NCI-H128 (cell line): ENCODE measurements around the gene ANK2.

Experiments used
- DNase-seq: peaks from one replicate; lab custom pipeline; 2025; ENCODE audit not compliant: unreplicated experiment; lab: John Stamatoyannopoulos, UW

ANK2 gene

GRCh38 chr4:113389160-113389559, 339.7 kb downstream of the ANK2 start:
- no peak for DNase-seq

- no peak for DNase-seq
Observed at GRCh38 chr4:113390850-113391249, 341.4 kb downstream of the ANK2 start.

GRCh38 chr4:113394108-113394729, 344.8 kb downstream of the ANK2 start:
- no peak for DNase-seq

GRCh38 chr4:113394730-113395530, 345.5 kb downstream of the ANK2 start:
- DNase-seq: peak; percentile 25

- DNase-seq: no peak
Observed at GRCh38 chr4:113397114-113397701, 347.8 kb downstream of the ANK2 start.

- no peak for DNase-seq
Observed at GRCh38 chr4:113398441-113399143, 349.1 kb downstream of the ANK2 start.

- no peak for DNase-seq
Observed at GRCh38 chr4:113404167-113404571, 354.7 kb downstream of the ANK2 start.

- DNase-seq: no peak
Observed at GRCh38 chr4:113404841-113405240, 355.4 kb downstream of the ANK2 start.

- no peak for DNase-seq
Observed at GRCh38 chr4:113405874-113406722, 356.6 kb downstream of the ANK2 start.

- DNase-seq: no peak
Observed at GRCh38 chr4:113406723-113407016, 357.2 kb downstream of the ANK2 start.

GRCh38 chr4:113407409-113407808, 358.0 kb downstream of the ANK2 start:
- DNase-seq: no peak

- no peak for DNase-seq
Observed at GRCh38 chr4:113409181-113409580, 359.7 kb downstream of the ANK2 start.

GRCh38 chr4:113410686-113411085, 361.2 kb downstream of the ANK2 start:
- DNase-seq: no peak

GRCh38 chr4:113411496-113411938, 362.1 kb downstream of the ANK2 start:
- DNase-seq: no peak

- no peak for DNase-seq
Observed at GRCh38 chr4:113419631-113420030, 370.2 kb downstream of the ANK2 start.

- no peak for DNase-seq
Observed at GRCh38 chr4:113420938-113421337, 371.5 kb downstream of the ANK2 start.

- DNase-seq: no peak
Observed at GRCh38 chr4:113423631-113424030, 374.2 kb downstream of the ANK2 start.

GRCh38 chr4:113433116-113433515, 383.7 kb downstream of the ANK2 start:
- no peak for DNase-seq
